ENCODE measurements around the gene ABCC3. TPM values are rescaled to one million over a fixed set of nuclear protein-coding genes. Genes with fewer than 3 reads are reported as not detected.
A peak's percentile ranks its signal among the peaks of the same experiment; 100 is the strongest.

The ABCC3 gene
- total RNA-seq, 4 donors from 2014 or later = 190 to 683 (median 305) TPM

DNA sequence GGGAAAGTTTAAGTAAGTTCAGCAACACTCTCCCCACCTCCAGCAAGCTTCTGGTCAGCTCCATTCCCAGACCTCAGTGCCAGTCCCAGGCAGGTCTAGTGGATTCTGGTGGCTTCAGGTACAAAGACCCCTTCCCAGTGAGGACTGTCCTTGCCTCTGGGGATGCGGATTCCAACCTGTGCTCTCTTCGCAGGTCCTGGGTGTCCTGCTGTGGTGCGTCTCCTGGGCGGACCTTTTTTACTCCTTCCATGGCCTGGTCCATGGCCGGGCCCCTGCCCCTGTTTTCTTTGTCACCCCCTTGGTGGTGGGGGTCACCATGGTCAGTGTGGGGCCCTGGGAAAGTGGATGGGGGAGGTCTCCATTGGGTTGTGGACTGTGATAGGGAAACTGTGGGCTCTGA, 21.8 kb downstream of the ABCC3 start:
- TF ChIP-seq POLR2A (IDR thresholded peaks at IDR 0.05) = no peak
- TF ChIP-seq, protein P1, sequence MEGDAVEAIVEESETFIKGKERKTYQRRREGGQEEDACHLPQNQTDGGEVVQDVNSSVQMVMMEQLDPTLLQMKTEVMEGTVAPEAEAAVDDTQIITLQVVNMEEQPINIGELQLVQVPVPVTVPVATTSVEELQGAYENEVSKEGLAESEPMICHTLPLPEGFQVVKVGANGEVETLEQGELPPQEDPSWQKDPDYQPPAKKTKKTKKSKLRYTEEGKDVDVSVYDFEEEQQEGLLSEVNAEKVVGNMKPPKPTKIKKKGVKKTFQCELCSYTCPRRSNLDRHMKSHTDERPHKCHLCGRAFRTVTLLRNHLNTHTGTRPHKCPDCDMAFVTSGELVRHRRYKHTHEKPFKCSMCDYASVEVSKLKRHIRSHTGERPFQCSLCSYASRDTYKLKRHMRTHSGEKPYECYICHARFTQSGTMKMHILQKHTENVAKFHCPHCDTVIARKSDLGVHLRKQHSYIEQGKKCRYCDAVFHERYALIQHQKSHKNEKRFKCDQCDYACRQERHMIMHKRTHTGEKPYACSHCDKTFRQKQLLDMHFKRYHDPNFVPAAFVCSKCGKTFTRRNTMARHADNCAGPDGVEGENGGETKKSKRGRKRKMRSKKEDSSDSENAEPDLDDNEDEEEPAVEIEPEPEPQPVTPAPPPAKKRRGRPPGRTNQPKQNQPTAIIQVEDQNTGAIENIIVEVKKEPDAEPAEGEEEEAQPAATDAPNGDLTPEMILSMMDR (IDR thresholded peaks at IDR 0.05) = no peak
- DNase-seq = no peak
- Histone ChIP-seq H3K9me3 (peaks cover 0 to 6% (median 0%) of the 10 kb centered on the region in 4 donors), H3K4me3 (no peak overlapping the region), H3K27me3 (no peaks in the 10 kb centered on the region), H3K4me1 (peaks cover 0 to 35% (median 11%) of the 10 kb centered on the region in 4 donors), H3K36me3 (no peaks in the 10 kb centered on the region), H3K27ac (peak overlapping the region in 1 of 4 donors; percentile 92)

DNA sequence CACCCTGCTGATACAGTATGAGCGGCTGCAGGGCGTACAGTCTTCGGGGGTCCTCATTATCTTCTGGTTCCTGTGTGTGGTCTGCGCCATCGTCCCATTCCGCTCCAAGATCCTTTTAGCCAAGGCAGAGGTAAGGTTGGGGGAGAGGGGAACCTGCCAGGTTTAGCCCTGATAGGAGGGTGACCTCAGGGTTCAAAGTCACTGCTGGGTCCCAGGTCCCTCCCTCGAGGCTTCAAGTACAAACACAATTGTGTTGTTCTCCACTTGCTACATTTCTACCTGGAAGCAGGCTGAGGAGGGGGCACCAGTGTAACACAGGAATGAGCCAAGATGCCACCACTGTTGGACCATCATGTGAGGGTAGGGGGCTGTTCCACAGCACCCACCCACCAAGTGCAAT, 22.4 kb downstream of the ABCC3 start:
- no peak for DNase-seq

DNA sequence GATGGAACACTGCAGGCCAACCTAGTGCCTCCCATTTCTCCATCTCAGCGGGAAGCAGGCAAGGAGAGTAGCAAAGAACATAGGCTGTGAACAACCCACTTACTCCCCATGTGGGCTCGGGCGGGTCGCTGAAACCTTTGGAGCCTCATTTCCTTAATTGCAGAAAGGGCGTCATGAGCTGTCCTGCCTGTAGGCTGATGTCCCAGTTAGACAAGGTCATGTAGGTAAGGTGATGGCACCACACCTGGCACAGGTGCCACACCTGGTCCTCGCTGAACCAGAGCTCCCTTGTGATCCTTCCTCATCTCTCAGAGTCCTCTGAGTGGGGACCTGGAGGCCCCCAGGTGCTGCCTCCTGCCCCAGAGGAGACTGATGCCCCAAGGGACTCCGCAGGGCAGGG, 22.9 kb downstream of the ABCC3 start:
- DNase-seq = peak in 2 of 3 donors; percentile 84 to 88
- H3K36me3 ChIP-seq = no peaks in the 10 kb centered on the region
- TF ChIP-seq POLR2A (IDR thresholded peaks at IDR 0.05) = peak in 1 of 2 donors; percentile 49
- TF ChIP-seq, protein P1 (IDR thresholded peaks at IDR 0.05) = peak in 2 of 6 experiments; percentile 22 to 32
- no peak overlapping the region for H3K4me3 ChIP-seq
- peak overlapping the region in 3 of 4 donors; percentile 51 to 92 (median 55) for H3K27ac ChIP-seq
- no peaks in the 10 kb centered on the region for H3K27me3 ChIP-seq
- peaks cover 0 to 43% (median 11%) of the 10 kb centered on the region in 4 donors for H3K4me1 ChIP-seq
- H3K9me3 ChIP-seq = peaks cover 0 to 2% (median 0%) of the 10 kb centered on the region in 4 donors

More for the DNA sequence above, 22.4 kb downstream of the ABCC3 start:
- Histone ChIP-seq H3K4me3 (no peak overlapping the region), H3K36me3 (no peaks in the 10 kb centered on the region), H3K9me3 (peaks cover 0 to 6% (median 0%) of the 10 kb centered on the region in 4 donors), H3K27me3 (no peaks in the 10 kb centered on the region), H3K4me1 (peaks cover 0 to 38% (median 11%) of the 10 kb centered on the region in 4 donors), H3K27ac (peak overlapping the region in 3 of 4 donors; percentile 47 to 92 (median 55))
- TF ChIP-seq POLR2A (IDR thresholded peaks at IDR 0.05) = no peak
- TF ChIP-seq, protein P1 (IDR thresholded peaks at IDR 0.05) = no peak

DNA sequence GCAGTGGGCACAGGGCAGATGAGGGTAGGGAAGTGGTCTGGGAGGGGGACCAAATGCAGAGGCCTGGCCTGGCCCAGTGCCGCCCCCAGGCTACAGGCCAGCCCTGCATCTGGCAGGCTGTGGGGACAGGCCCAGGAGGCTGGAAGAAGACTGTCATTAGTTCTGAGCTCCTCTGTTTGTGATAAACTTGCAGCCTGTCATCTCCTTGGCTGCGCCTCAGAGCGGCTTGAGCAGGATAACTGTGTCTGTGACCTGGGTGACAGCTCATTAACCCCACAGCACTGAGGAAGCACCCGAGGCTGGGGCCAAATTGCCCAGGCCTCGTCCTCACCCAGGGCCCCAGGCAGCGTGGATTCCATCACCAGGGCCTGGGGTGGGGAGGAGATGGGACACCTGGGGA, 23.9 kb downstream of the ABCC3 start:
- no peak for DNase-seq
- Histone ChIP-seq H3K9me3 (no peaks in the 10 kb centered on the region), H3K27me3 (no peaks in the 10 kb centered on the region), H3K4me3 (no peak overlapping the region), H3K36me3 (no peaks in the 10 kb centered on the region), H3K4me1 (peaks cover 0 to 48% (median 11%) of the 10 kb centered on the region in 4 donors), H3K27ac (peak overlapping the region in 1 of 4 donors; percentile 92)
- TF ChIP-seq, protein P1 (IDR thresholded peaks at IDR 0.05) = no peak
- no peak for TF ChIP-seq POLR2A (IDR thresholded peaks at IDR 0.05)

DNA sequence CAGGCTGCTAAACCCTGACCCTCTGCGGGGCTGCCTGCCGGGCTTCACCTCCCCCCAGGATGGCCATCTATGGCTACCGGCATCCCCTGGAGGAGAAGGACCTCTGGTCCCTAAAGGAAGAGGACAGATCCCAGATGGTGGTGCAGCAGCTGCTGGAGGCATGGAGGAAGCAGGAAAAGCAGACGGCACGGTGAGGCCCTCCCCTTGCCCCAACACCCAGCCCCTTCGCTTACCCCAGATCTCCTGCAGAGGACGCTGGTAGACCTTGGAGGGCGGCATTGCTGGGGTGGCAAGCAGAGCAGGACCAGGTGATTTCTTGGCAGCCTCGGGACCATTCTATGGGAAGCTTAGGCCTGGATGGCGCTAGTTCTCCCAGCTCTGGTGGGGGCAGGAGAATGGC, 24.5 kb downstream of the ABCC3 start:
- Histone ChIP-seq H3K27me3 (no peaks in the 10 kb centered on the region), H3K9me3 (no peaks in the 10 kb centered on the region), H3K27ac (peak overlapping the region in 2 of 4 donors; percentile 69 to 92), H3K4me3 (no peak overlapping the region), H3K4me1 (peaks cover 0 to 53% (median 11%) of the 10 kb centered on the region in 4 donors), H3K36me3 (no peaks in the 10 kb centered on the region)
- TF ChIP-seq, protein P1 (IDR thresholded peaks at IDR 0.05) = no peak
- no peak for TF ChIP-seq POLR2A (IDR thresholded peaks at IDR 0.05)
- no peak for DNase-seq

Data from Peyer's patch (tissue), 4 donors.